Coronary artery (tissue), 2 donors: ENCODE measurements around the gene DIMT1.

ENCODE experiments used
- DNase-seq: peaks from one replicate; pipeline ENCODE4 v3.0.0-alpha.2; 2017; ENCODE audit warnings: low spot score
- H3K27ac ChIP-seq, 2 donors: fragments of 200-600 bp; sonication (generic); one replicate each; pipeline ENCODE4 v1.5.1; 2016 to 2019
- H3K4me3 ChIP-seq: fragments of 200-600 bp; sonication (generic); 2 replicates; pipeline ENCODE4 v1.5.1; 2016; ENCODE audit warnings: mild to moderate bottlenecking, moderate library complexity
- CTCF ChIP-seq: fragments of 200-600 bp; sonication (generic); IDR thresholded peaks from one replicate; pipeline ENCODE4 v1.5.1; 2019; ENCODE audit warnings: antibody characterized with exemption

Gene DIMT1

GRCh38 chr5:62386824-62387223 is 16.9 kb downstream of the DIMT1 start:
- no peak for DNase-seq
- Histone ChIP-seq H3K4me3 (no peak overlapping the region), H3K27ac (no peak overlapping the region)
- TF ChIP-seq CTCF = no peak

- no peak overlapping the region for H3K27ac ChIP-seq
- no peak for TF ChIP-seq CTCF
- no peak overlapping the region for H3K4me3 ChIP-seq
- DNase-seq = no peak
Measured at GRCh38 chr5:62385816-62386400, 17.8 kb downstream of the DIMT1 start.

GRCh38 chr5:62385131-62385530 is 18.6 kb downstream of the DIMT1 start:
- no peak for TF ChIP-seq CTCF
- DNase-seq = no peak
- Histone ChIP-seq H3K4me3 (no peak overlapping the region), H3K27ac (no peak overlapping the region)

GRCh38 chr5:62376064-62376463 is 27.6 kb downstream of the DIMT1 start:
- TF ChIP-seq CTCF = no peak
- no peak for DNase-seq
- no peak overlapping the region for H3K4me3 ChIP-seq
- no peak overlapping the region for H3K27ac ChIP-seq

- H3K4me3 ChIP-seq = no peak overlapping the region
- no peak overlapping the region for H3K27ac ChIP-seq
- no peak for DNase-seq
- no peak for TF ChIP-seq CTCF
Measured at GRCh38 chr5:62375627-62376026, 28.1 kb downstream of the DIMT1 start.

- no peak for DNase-seq
- TF ChIP-seq CTCF = no peak
- Histone ChIP-seq H3K27ac (no peak overlapping the region), H3K4me3 (no peak overlapping the region)
Measured at GRCh38 chr5:62374090-62374489, 29.6 kb downstream of the DIMT1 start.

- Histone ChIP-seq H3K4me3 (no peak overlapping the region), H3K27ac (no peak overlapping the region)
- no peak for TF ChIP-seq CTCF
- no peak for DNase-seq
Measured at GRCh38 chr5:62373382-62373781, 30.3 kb downstream of the DIMT1 start.
